GM21447 (cell line): Measurements from ENCODE around the gene PSMG4.
"Not testable (repeated sequence)": the region's sequence is repeated elsewhere in the genome, so short reads cannot be mapped to it uniquely, and the experiment has no call there.

Experiments
- ATAC-seq: cut with Tn5 transposase; IDR thresholded peaks from one replicate; pipeline ENCODE4 v1.9.1; 2021; ENCODE audit not compliant: unreplicated experiment

Gene PSMG4

GRCh38 chr6:3230256-3230882, 28.4 kb upstream of the PSMG4 start:
- ATAC-seq, result no peak

GRCh38 chr6:3230900-3231246, 27.9 kb upstream of the PSMG4 start:
- no peak for ATAC-seq

GRCh38 chr6:3231247-3232016, 27.3 kb upstream of the PSMG4 start:
- no peak for ATAC-seq

GRCh38 chr6:3232017-3232945, 26.5 kb upstream of the PSMG4 start:
- no peak for ATAC-seq

- ATAC-seq, result no peak
Observed at GRCh38 chr6:3233321-3233720, 25.4 kb upstream of the PSMG4 start.

GRCh38 chr6:3233904-3234303, 24.8 kb upstream of the PSMG4 start:
- no peak for ATAC-seq

GRCh38 chr6:3235486-3235885, 23.3 kb upstream of the PSMG4 start:
- ATAC-seq, result no peak

GRCh38 chr6:3236005-3236404, 22.7 kb upstream of the PSMG4 start:
- ATAC-seq, result no peak

- no peak for ATAC-seq
Observed at GRCh38 chr6:3237761-3238662, 20.7 kb upstream of the PSMG4 start.

- ATAC-seq, result no peak
Observed at GRCh38 chr6:3239110-3239830, 19.5 kb upstream of the PSMG4 start.

GRCh38 chr6:3240595-3240994, 18.2 kb upstream of the PSMG4 start:
- ATAC-seq, result no peak

- not testable (repeated sequence) for ATAC-seq
Observed at GRCh38 chr6:3241745-3242144, 17.0 kb upstream of the PSMG4 start.

- ATAC-seq, result no peak
Observed at GRCh38 chr6:3242768-3243167, 16.0 kb upstream of the PSMG4 start.

- ATAC-seq, result no peak
Observed at GRCh38 chr6:3244003-3244831, 14.5 kb upstream of the PSMG4 start.

- not testable (repeated sequence) for ATAC-seq
Observed at GRCh38 chr6:3244832-3245161, 13.9 kb upstream of the PSMG4 start.

GRCh38 chr6:3245216-3245615, 13.5 kb upstream of the PSMG4 start:
- no peak for ATAC-seq

- no peak for ATAC-seq
Observed at GRCh38 chr6:3247255-3248146, 11.2 kb upstream of the PSMG4 start.

- no peak for ATAC-seq
Observed at GRCh38 chr6:3249821-3250220, 8.9 kb upstream of the PSMG4 start.
